Glutamatergic neuron (in vitro differentiated cells): ENCODE results near the gene KRTAP10-10. TPM values are rescaled to one million over a fixed set of nuclear protein-coding genes. Genes with fewer than 3 reads are reported as not detected.
"Not testable (repeated sequence)": the region's sequence is repeated elsewhere in the genome, so short reads cannot be mapped to it uniquely, and the experiment has no call there.

ENCODE experiments used
- DNase-seq: peaks from one replicate; pipeline ENCODE4 v3.0.0; 2022
- H3K27ac Mint-ChIP-seq: one replicate; pipeline ENCODE4 v1.8.0; 2020; ENCODE audit warnings: mild to moderate bottlenecking, mixed read lengths, inconsistent platforms; ENCODE audit not compliant: unreplicated experiment
- H3K27me3 Mint-ChIP-seq: one replicate; pipeline ENCODE4 v1.8.0; 2020; ENCODE audit warnings: mild to moderate bottlenecking, moderate library complexity, mixed read lengths, inconsistent platforms; ENCODE audit not compliant: unreplicated experiment
- H3K36me3 Mint-ChIP-seq: one replicate; pipeline ENCODE4 v1.8.0; 2020; ENCODE audit warnings: mild to moderate bottlenecking, mixed read lengths, inconsistent platforms; ENCODE audit not compliant: unreplicated experiment
- H3K4me1 Mint-ChIP-seq: one replicate; pipeline ENCODE4 v1.8.0; 2020; ENCODE audit warnings: mild to moderate bottlenecking, low read depth, mixed read lengths, inconsistent platforms; ENCODE audit not compliant: unreplicated experiment
- H3K4me3 Mint-ChIP-seq: one replicate; pipeline ENCODE4 v1.8.0; 2020; ENCODE audit warnings: mild to moderate bottlenecking, mixed read lengths, inconsistent platforms; ENCODE audit not compliant: unreplicated experiment
- H3K9me3 Mint-ChIP-seq: one replicate; pipeline ENCODE4 v1.8.0; 2020; ENCODE audit warnings: mild to moderate bottlenecking, moderate library complexity, mixed read lengths, inconsistent platforms; ENCODE audit not compliant: unreplicated experiment
- total RNA-seq: library from RNA; stranded (reverse); fragmentation: NEBNext Ultra II Directional; extraction: Animal tissue kit (Norgen Biotek cat#: 25700); gene quantifications from one replicate; pipeline ENCODE4 v1.2.1, GENCODE V29; 2021; ENCODE audit not compliant: unreplicated experiment
- TF ChIP-seq, protein P1 (sequence below): fragments of 200-600 bp; sonication (generic); IDR thresholded peaks from one replicate; pipeline ENCODE4 v1.5.0; 2021; ENCODE audit not compliant: partially characterized antibody, unreplicated experiment

KRTAP10-10 gene
- total RNA-seq, 1 donor from 2014 or later: not detected

DNA sequence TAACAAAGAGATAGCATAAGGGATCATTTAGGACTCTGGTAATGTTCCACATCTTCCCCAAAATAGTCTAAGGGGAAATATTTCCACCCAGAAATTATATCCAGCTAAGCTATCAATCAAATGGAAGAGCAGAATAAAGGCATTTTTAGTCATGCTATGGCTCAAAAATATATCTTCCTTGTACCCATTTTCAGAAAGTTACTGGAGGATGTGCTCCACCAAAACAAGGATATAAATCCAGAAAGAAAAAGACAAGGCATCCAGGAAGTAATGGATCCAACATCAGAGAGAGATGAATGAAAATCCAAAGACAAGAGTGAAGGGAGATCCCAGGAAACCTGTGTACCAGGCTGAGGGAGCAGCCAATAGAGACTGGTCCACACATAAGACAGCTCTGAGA lies 28.0 kb upstream of the KRTAP10-10 start:
- no peak for DNase-seq
- H3K27me3 Mint-ChIP-seq: no peaks in the 10 kb centered on the region
- TF ChIP-seq, protein P1, sequence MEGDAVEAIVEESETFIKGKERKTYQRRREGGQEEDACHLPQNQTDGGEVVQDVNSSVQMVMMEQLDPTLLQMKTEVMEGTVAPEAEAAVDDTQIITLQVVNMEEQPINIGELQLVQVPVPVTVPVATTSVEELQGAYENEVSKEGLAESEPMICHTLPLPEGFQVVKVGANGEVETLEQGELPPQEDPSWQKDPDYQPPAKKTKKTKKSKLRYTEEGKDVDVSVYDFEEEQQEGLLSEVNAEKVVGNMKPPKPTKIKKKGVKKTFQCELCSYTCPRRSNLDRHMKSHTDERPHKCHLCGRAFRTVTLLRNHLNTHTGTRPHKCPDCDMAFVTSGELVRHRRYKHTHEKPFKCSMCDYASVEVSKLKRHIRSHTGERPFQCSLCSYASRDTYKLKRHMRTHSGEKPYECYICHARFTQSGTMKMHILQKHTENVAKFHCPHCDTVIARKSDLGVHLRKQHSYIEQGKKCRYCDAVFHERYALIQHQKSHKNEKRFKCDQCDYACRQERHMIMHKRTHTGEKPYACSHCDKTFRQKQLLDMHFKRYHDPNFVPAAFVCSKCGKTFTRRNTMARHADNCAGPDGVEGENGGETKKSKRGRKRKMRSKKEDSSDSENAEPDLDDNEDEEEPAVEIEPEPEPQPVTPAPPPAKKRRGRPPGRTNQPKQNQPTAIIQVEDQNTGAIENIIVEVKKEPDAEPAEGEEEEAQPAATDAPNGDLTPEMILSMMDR: no peak
- H3K4me1 Mint-ChIP-seq: no peaks in the 10 kb centered on the region
- H3K4me3 Mint-ChIP-seq: no peak overlapping the region
- peaks cover 37% of the 10 kb centered on the region for H3K36me3 Mint-ChIP-seq
- peaks cover 12% of the 10 kb centered on the region for H3K9me3 Mint-ChIP-seq
- H3K27ac Mint-ChIP-seq: no peak overlapping the region

DNA sequence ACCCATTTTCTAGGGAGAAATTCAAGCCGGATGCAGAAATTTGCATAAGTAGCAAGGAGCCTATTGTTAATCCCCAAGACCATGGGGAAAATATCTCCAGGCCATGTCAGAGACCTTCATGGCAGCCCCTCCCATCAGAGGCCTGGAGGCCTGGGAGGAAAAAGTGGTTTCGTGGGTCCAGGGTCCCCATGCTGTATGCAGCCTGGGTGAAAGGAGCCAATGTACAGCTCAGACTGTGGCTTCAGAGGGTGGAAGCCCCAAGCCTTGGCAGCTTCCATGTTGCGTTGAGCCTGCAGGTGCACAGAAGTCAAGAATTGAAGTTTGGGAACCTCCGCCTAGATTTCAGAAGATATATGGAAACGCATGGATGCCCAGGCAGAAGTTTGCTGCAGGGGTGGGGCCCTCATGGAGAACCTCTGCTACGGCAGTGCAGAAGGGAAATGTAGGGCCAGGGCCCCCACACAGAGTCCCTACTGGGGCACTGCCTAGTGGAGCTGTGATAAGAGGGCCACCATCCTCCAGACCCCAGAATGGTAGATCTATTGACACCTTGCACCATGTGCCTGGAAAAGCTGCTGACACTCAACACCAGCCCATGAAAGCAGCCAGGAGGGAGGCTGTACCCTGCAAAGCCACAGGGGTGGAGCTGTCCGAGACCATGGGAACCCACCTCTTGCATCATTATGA lies 26.9 kb upstream of the KRTAP10-10 start:
- not testable (repeated sequence) for H3K27me3 Mint-ChIP-seq, H3K4me3 Mint-ChIP-seq, H3K4me1 Mint-ChIP-seq, DNase-seq, H3K27ac Mint-ChIP-seq
- Mint-ChIP-seq H3K9me3 (peaks cover 12% of the 10 kb centered on the region), H3K36me3 (peaks cover 37% of the 10 kb centered on the region)

DNA sequence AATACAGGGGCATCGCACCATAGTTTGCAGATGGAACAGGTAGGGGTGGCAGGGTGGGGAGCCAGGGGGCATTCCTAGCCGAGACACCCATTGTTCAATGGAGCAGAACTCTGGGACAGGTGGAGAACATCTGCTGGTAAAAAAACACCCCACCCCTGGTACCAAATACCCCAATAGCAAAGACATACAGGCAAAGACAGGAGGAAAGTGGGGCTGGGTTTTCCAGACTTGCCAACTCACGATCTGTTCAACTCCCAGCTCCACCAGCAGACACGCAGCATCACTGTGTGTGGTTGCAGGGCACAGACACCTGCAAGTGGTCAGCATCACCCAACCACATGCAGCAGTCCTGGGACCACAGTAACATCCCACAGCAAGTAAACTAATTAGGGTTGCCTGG lies 25.6 kb upstream of the KRTAP10-10 start:
- no peak overlapping the region for H3K27ac Mint-ChIP-seq
- H3K27me3 Mint-ChIP-seq: peaks cover 5% of the 10 kb centered on the region
- no peak for DNase-seq

DNA sequence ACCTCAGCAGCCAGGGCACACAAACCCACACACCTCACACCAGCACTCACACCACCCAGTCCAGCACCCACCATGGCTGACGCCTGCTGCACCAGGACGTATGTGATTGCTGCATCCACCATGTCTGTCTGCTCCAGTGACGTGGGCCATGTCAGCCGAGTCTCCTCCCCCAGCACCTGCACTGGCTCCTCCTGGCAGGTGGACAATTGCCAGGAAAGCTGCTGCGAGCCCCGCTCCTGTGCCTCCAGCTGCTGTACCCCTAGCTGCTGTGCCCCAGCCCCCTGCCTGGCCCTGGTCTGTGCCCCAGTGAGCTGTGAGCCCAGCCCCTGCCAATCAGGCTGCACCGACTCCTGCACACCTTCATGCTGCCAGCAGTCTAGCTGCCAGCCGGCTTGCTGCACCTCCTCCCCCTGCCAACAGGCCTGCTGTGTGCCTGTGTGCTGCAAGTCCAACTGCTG lies 25.1 kb upstream of the KRTAP10-10 start, which contains the start of gene KRTAP10-8:
Gene KRTAP10-8, plus strand, starts transcription at position 51 of the 458 bp plus-strand sequence. Its CDS starts 22 bp downstream, at position 73.
- Mint-ChIP-seq H3K9me3 (peaks cover 12% of the 10 kb centered on the region), H3K4me3 (no peak within 1 kb of the TSS), H3K4me1 (peaks cover 10% of the 10 kb centered on the region), H3K27me3 (peaks cover 7% of the 10 kb centered on the region), H3K27ac (no peak within 1 kb of the TSS), H3K36me3 (peaks cover 37% of the 10 kb centered on the region)
- DNase-seq: no peak
- TF ChIP-seq, protein P1: no peak

More for the DNA sequence above, 25.6 kb upstream of the KRTAP10-10 start:
- H3K4me3 Mint-ChIP-seq: no peak overlapping the region
- peaks cover 12% of the 10 kb centered on the region for H3K9me3 Mint-ChIP-seq
- H3K36me3 Mint-ChIP-seq: peaks cover 37% of the 10 kb centered on the region
- TF ChIP-seq, protein P1: no peak
- H3K4me1 Mint-ChIP-seq: peaks cover 8% of the 10 kb centered on the region

DNA sequence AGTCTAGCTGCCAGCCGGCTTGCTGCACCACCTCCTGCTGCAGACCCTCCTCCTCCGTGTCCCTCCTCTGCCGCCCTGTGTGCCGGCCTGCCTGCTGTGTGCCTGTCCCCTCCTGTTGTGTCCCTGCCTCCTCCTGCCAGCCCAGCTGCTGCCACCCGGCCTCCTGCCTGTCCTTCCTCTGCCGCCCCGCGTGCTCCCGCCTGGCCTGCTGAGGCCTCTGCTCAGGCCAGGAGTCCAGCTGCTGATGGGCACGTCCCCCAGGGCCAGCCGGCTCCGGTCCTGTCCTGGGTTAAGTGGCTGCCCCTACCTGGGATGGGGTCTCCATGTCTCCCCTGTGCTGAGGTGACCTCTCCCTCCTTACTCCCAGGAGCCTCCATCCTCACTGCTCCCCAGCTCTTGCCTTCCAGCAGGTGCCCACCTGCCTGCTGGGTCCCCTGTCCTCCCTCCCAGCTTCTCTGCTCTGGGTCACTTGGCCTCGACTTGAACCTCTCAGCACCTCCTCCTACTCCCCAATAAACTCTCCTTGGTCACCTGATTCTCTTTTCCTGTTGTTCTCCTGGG lies 24.4 kb upstream of the KRTAP10-10 start:
- Mint-ChIP-seq H3K9me3 (peaks cover 18% of the 10 kb centered on the region), H3K4me3 (no peak overlapping the region), H3K27ac (no peak overlapping the region), H3K36me3 (peaks cover 31% of the 10 kb centered on the region), H3K4me1 (peaks cover 10% of the 10 kb centered on the region), H3K27me3 (peaks cover 9% of the 10 kb centered on the region)
- TF ChIP-seq, protein P1: no peak
- no peak for DNase-seq
